Measurements from ENCODE around the gene SPTLC2.
"Not testable (repeated sequence)": the region's sequence is repeated elsewhere in the genome, so short reads cannot be mapped to it uniquely, and the experiment has no call there.

The SPTLC2 gene

DNA sequence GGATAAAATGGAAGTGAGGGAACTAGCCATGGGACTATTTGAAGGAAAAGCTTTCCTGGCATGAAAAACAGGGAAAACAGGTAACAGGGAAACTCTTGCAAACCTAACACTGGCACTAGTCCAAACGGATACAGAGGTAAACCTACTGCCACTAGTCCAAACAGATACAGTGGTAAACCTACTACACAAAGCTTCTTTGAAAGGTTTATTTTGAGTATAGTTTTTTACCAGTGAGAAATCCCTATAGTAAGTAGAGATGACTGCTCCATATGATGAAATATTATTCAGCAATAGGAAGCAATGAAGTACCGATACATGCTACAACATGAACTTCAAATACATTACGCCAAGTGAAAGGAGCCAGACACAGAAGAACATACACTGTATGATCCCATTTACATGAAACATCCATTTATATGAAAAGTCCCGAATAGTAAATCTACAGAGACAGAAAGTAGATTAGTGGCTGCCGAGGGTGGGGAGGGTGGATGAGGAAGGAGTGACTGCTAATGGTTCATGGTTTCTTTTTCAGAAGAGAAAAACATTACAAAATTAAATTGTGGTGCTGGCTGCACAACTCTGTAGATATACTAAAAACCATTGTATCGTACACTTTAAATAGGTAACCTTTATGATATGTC is 25.5 kb downstream of the SPTLC2 start:
- DNase-seq (ENCODE audit: low read depth in 1 of 2, low spot score in 1 of 2), result no peak

DNA sequence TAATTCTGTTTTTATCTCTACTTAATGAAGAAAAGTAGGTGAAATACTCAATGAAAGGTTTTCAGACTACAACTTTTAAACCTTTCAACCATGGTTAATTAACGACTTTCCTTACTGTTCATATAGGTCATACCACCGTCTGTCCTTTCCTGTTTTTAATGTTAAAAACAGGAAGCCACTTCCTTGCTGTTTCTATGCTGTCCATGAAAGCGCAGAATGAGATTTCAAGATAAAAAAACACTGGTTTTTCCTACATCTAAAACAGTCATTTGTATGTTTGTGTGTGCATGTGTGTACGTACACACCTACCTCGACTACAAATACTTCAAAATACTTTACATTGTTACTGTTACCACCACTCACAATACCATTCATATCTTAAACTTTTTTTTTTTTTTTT is 27.3 kb downstream of the SPTLC2 start:
- DNase-seq (ENCODE audit: low read depth in 1 of 2, low spot score in 1 of 2), result no peak

DNA sequence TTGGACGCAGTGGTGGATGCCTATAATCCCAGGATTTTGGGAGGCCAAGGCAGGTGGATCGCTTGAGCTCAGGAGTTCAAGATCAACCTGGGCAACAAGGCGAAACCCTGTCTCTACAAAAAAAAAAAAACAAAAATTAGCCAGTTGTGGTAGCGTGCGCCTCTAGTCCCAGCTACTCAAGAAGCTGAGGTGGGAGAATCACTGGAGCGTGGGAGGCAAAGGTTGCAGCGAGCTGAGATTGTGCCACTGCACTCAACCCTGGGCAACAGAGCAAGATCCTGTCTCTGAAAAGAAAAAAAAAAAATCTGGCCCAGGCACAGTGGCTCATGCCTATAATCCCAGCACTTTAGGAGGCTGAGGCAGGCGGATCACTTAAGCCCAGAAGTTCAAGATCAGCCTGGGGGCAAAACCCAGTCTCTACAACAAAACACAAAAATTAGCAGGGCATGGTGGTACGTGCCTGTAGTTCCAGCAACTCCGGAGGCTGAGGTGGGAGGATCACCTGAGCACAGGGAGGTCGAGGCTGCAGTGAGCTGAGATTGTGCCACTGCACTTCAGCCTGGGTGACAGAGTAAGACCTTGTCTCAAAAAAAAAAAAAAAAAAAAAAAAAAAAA is 27.9 kb downstream of the SPTLC2 start:
- not testable (repeated sequence) for DNase-seq (ENCODE audit: low read depth in 1 of 2, low spot score in 1 of 2)

GRCh38 chr14:77585385-77585784 is 31.1 kb downstream of the SPTLC2 start:
- no peak for DNase-seq (ENCODE audit: low read depth in 1 of 2, low spot score in 1 of 2)

GRCh38 chr14:77584809-77585208 is 31.6 kb downstream of the SPTLC2 start:
- DNase-seq (ENCODE audit: low read depth in 1 of 2, low spot score in 1 of 2), result no peak

- DNase-seq (ENCODE audit: low read depth in 1 of 2, low spot score in 1 of 2), result no peak
Observed at GRCh38 chr14:77583657-77584056, 32.8 kb downstream of the SPTLC2 start.

DNA sequence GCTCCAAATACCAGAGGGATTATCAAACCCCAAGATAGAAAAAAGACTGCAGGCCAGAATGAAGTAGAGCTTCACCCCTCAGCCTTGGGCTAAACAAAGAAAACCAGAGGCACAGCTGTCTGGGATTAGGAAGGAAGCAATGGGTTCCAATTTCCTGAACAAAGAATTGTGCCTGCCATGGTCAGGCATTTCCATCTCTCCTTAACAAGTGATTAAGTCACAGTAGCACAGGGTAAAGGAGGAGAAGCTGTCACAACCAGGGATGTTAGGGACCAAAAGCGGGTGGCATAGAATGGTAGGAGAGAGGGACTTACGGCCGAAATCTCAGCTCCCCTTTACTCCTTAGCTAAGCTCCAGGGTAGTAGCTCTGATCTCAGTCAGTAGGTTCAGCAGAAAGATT is 33.9 kb downstream of the SPTLC2 start:
- no peak for DNase-seq (ENCODE audit: low read depth in 1 of 2, low spot score in 1 of 2)

DNA sequence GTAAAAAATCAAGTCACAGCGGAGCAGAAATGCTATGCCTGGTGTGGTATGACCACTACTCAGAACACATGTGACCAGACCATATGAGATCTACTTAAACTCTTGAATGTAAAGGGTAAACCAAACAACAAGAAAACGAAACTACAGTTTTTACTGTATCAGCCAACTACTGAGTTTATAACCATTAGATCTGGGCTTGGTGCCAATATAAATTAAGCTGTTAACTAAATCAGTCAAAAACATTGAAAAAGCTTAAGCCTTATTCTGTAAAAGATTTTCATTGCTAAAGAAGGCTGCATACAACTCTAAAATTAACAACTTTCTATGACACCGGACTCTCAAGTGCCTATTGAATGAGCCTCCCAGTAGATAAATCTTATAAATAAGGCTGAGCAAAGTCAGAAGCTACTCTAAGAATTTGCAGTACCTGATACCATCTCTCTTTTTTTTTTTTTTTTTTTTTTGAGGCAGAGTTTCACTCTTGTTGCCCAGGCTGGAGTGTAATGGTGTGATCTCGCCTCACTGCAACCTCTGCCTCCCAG is 35.4 kb downstream of the SPTLC2 start:
- DNase-seq (ENCODE audit: low read depth in 1 of 2, low spot score in 1 of 2), result no peak

DNA sequence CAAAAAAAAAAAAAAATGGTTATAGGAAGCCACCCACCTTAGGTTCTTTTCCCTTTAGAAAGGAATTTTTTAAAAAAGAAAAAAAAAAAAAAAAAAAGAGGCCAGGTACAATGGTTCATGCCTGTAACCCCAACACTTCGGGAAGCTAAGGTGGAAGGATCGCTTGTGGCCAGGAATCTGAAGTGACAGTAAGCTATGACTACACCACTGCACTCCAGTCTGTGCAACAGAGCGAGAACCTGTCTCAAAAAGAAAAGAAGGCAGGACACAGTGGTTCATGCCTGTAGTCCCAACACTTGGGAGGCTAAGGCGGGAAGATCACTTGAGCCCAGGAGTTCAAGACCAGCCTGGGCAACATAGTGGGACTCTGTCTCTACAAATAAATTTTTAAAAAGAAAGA is 36.0 kb downstream of the SPTLC2 start:
- no peak for DNase-seq (ENCODE audit: low read depth in 1 of 2, low spot score in 1 of 2)

DNA sequence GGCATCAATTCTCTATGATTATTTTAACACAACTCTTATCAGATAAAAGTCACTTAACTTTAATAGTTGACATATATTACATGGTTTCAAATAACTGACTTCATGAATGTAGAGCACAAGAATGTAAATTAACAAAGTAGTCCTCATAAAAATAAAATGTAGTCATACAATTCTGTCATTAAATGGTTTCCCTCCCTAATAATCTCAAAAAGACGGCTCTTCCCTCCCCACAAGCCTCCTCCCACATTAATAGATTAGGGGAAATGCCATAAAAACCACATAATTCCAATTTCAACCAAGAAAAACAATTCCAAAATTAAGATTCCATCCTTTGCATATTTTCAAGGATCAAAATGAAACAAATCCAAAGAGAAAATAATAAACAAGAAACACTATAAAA is 36.7 kb downstream of the SPTLC2 start:
- no peak for DNase-seq (ENCODE audit: low read depth in 1 of 2, low spot score in 1 of 2)

DNA sequence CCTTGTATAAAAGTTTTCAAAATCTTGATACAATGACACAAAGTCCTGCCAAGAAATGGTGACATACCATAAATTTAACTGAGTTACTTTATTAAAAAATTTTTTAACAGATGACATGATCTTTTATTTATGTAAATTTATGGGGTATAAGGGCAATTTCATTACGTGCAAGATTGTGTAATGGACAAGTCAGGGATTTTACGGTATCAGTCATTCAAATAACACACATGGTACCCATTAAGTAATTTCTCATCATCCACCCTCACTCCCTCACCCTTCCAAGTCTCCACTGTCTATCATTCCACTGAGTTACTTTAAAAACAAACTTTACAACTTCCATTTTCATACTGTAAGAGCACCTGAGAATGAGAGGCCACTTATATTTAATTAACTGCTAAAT is 37.4 kb downstream of the SPTLC2 start:
- DNase-seq (ENCODE audit: low read depth in 1 of 2, low spot score in 1 of 2), result no peak

DNA sequence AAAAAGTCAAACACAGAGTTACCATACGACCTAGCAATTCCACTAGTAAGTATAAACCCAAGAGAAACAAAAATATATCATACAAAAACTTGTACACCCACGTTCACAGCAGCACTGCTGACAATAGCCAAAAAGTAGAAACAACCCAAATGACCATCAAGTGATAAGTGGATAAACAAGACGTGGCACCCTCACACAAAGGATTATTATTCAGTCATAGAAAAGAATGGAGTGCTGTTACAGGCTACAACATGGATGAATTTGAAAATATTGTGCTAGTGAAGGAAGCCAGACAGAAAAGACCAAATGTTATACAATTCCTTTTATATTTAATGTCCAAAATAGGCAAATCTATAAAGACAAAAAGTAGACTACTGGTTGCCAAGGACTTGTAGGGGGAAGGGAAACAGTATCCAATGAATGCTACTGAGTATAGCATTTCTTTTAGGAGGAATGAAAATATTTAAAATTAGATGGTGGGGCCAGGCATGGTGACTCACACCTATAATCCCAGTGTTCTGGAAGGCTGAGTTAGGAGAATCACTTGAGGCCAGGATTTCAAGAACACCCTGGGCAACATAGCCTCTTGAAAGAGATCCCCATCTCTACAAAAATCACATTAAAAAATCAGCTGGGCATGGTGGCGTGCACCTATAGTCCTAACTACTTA is 41.9 kb downstream of the SPTLC2 start:
- DNase-seq (ENCODE audit: low read depth in 1 of 2, low spot score in 1 of 2), result no peak

GRCh38 chr14:77573964-77574363 is 42.5 kb downstream of the SPTLC2 start:
- DNase-seq (ENCODE audit: low read depth in 1 of 2, low spot score in 1 of 2), result no peak

DNA sequence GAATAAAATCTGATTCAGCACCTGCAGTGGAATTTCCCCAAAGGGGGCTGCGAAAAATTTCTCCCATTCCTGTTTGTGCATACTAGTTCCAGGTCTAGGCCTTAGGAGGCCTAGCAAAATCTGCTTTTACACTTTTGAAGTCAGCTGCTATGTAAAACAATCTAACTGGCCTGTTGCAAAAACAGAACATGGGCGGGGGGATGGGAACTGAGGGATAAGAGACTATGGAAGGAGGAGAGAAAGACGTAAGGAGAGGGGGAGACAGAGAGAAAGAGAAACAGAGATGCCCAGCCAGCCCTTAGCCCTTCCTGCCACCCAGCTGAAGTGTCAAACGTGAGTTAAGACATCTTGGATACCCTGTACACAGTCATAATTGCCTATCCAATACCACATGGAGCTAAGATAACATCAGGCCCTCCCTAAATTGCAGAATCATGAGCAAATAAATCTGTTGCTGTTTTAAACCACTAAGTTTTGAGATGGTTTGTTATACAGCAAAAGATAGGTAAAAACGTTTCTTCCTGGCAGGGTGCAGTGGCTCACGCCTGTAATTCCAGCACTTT is 45.6 kb downstream of the SPTLC2 start:
- no peak for DNase-seq (ENCODE audit: low read depth in 1 of 2, low spot score in 1 of 2)

DNA sequence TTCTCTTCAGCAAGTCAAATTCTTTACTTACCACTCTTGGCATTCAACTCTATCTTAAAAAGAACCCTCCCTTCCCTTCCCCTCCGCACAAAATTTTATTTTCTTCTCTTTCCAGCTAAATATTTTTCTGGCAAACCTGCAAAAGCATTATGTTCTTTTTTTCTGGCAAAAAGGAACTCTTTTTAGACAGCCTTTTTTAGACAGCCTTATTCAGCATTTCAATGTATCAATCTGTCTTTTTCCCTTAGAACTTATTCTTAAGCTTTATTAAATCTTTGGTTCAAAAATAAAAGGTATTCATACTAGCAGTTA is 50.5 kb downstream of the SPTLC2 start:
- DNase-seq (ENCODE audit: low read depth in 1 of 2, low spot score in 1 of 2), result no peak

GRCh38 chr14:77565289-77565993 is 51.0 kb downstream of the SPTLC2 start:
- no peak for DNase-seq (ENCODE audit: low read depth in 1 of 2, low spot score in 1 of 2)

DNA sequence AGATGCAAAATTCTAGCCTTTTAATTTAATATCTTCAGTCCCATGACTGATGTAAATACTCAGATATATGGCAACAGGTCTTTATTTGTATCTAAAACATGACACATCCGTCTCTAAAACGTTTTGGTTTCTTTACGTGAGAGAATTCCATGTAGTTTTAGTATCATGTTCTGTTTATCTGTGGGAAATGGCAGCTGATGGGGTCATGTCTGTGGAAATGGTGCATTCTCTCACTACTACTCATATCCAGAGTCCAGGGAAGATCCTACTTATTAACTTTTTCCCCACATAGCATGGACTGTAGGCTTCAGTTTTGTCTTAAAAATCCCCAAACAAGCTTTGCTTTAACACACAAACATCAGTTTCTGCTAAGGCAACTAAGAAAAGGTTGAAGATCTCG is 53.8 kb downstream of the SPTLC2 start:
- DNase-seq (ENCODE audit: low read depth in 1 of 2, low spot score in 1 of 2), result no peak

GRCh38 chr14:77561881-77562280 is 54.6 kb downstream of the SPTLC2 start:
- DNase-seq (ENCODE audit: low read depth in 1 of 2, low spot score in 1 of 2), result no peak

GRCh38 chr14:77559381-77559780 is 57.1 kb downstream of the SPTLC2 start:
- no peak for DNase-seq (ENCODE audit: low read depth in 1 of 2, low spot score in 1 of 2)

DNA sequence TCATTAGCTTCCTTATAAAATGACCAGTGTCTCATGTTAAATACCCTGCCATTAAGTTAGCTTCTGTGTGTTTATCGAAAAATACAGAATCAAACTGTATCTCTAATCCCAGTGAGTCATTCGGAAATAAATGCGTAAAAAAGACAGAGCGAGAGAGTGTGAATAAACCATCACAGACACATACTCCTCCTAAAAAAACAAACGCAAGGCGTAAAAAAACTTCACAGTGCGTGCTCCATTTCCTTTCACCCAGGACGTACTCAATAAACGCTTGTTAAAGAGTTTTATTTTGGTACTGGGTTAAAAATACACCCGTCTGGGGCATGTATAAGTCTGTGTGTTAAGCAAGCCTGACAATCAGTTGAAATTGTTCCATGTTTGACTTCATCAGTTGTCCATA is 59.0 kb downstream of the SPTLC2 start:
- no peak for DNase-seq (ENCODE audit: low read depth in 1 of 2, low spot score in 1 of 2)

GRCh38 chr14:77556946-77557345 is 59.5 kb downstream of the SPTLC2 start:
- DNase-seq (ENCODE audit: low read depth in 1 of 2, low spot score in 1 of 2), result no peak

All from activated CD4-positive, alpha-beta T cell treated with anti-CD3 and anti-CD28 coated beads, Interleukin-2, amount 50 U/mL, for 24 hours (primary cell).